IPS-18a (cell line): ENCODE measurements around the gene GALNT7.

ENCODE experiments used
- H3K27ac ChIP-seq: one replicate; pipeline ENCODE4 v1.5.1; 2013; ENCODE audit warnings: low read length
- H3K27me3 ChIP-seq: one replicate; pipeline ENCODE4 v1.6.1; 2013; ENCODE audit warnings: mild to moderate bottlenecking, low read length; ENCODE audit not compliant: control insufficient read depth, insufficient read depth
- H3K36me3 ChIP-seq: one replicate; pipeline ENCODE4 v1.6.1; 2013; ENCODE audit warnings: low read depth, low read length; ENCODE audit not compliant: control insufficient read depth
- H3K4me1 ChIP-seq: one replicate; pipeline ENCODE4 v1.6.1; 2013; ENCODE audit warnings: low read depth, low read length; ENCODE audit not compliant: control insufficient read depth
- H3K4me3 ChIP-seq: one replicate; pipeline ENCODE4 v1.5.1; 2013; ENCODE audit warnings: low read length
- H3K9ac ChIP-seq: one replicate; pipeline ENCODE4 v1.6.1; 2013; ENCODE audit warnings: mild to moderate bottlenecking, low read length, moderate library complexity
- H3K9me3 ChIP-seq: one replicate; pipeline ENCODE4 v1.6.1; 2013; ENCODE audit warnings: low read depth, low read length; ENCODE audit not compliant: control insufficient read depth

The GALNT7 gene

GRCh38 chr4:173318240-173318639 lies 149.6 kb downstream of the GALNT7 start:
- Histone ChIP-seq H3K9ac (no peak overlapping the region), H3K36me3 (peaks cover 45% of the 10 kb centered on the region), H3K27me3 (no peaks in the 10 kb centered on the region), H3K4me3 (no peak overlapping the region), H3K27ac (no peak overlapping the region), H3K4me1 (peaks cover 22% of the 10 kb centered on the region), H3K9me3 (no peaks in the 10 kb centered on the region)

- peaks cover 22% of the 10 kb centered on the region for H3K4me1 ChIP-seq
- H3K36me3 ChIP-seq = peaks cover 49% of the 10 kb centered on the region
- H3K4me3 ChIP-seq = no peak overlapping the region
- no peaks in the 10 kb centered on the region for H3K27me3 ChIP-seq
- H3K9ac ChIP-seq = no peak overlapping the region
- H3K9me3 ChIP-seq = no peaks in the 10 kb centered on the region
- H3K27ac ChIP-seq = no peak overlapping the region
Observed at GRCh38 chr4:173318648-173319211, 150.1 kb downstream of the GALNT7 start.

GRCh38 chr4:173319696-173320095 lies 151.1 kb downstream of the GALNT7 start:
- H3K4me3 ChIP-seq = no peak overlapping the region
- H3K9me3 ChIP-seq = no peaks in the 10 kb centered on the region
- peaks cover 48% of the 10 kb centered on the region for H3K36me3 ChIP-seq
- H3K27ac ChIP-seq = no peak overlapping the region
- peaks cover 22% of the 10 kb centered on the region for H3K4me1 ChIP-seq
- no peaks in the 10 kb centered on the region for H3K27me3 ChIP-seq
- H3K9ac ChIP-seq = no peak overlapping the region

GRCh38 chr4:173325007-173325736 lies 156.6 kb downstream of the GALNT7 start:
- Histone ChIP-seq H3K27me3 (no peaks in the 10 kb centered on the region), H3K9me3 (no peaks in the 10 kb centered on the region), H3K4me1 (no peaks in the 10 kb centered on the region), H3K4me3 (no peak overlapping the region), H3K36me3 (peaks cover 60% of the 10 kb centered on the region), H3K27ac (no peak overlapping the region), H3K9ac (no peak overlapping the region)

GRCh38 chr4:173328236-173328901 lies 159.8 kb downstream of the GALNT7 start:
- Histone ChIP-seq H3K27ac (no peak overlapping the region), H3K9ac (no peak overlapping the region), H3K4me1 (peaks cover 10% of the 10 kb centered on the region), H3K36me3 (peaks cover 62% of the 10 kb centered on the region), H3K9me3 (no peaks in the 10 kb centered on the region), H3K27me3 (no peaks in the 10 kb centered on the region), H3K4me3 (no peak overlapping the region)

GRCh38 chr4:173330590-173330989 lies 162.0 kb downstream of the GALNT7 start:
- Histone ChIP-seq H3K9me3 (no peaks in the 10 kb centered on the region), H3K4me3 (no peak overlapping the region), H3K27me3 (no peaks in the 10 kb centered on the region), H3K9ac (no peak overlapping the region), H3K4me1 (peaks cover 12% of the 10 kb centered on the region), H3K27ac (no peak overlapping the region), H3K36me3 (peaks cover 48% of the 10 kb centered on the region)

GRCh38 chr4:173332021-173332487 lies 163.4 kb downstream of the GALNT7 start:
- peak overlapping the region; percentile 72 for H3K4me3 ChIP-seq
- no peak overlapping the region for H3K9ac ChIP-seq
- H3K36me3 ChIP-seq = peaks cover 48% of the 10 kb centered on the region
- no peak overlapping the region for H3K27ac ChIP-seq
- H3K4me1 ChIP-seq = peaks cover 17% of the 10 kb centered on the region
- no peaks in the 10 kb centered on the region for H3K9me3 ChIP-seq
- H3K27me3 ChIP-seq = no peaks in the 10 kb centered on the region

GRCh38 chr4:173332963-173333657 lies 164.5 kb downstream of the GALNT7 start:
- Histone ChIP-seq H3K9me3 (no peaks in the 10 kb centered on the region), H3K27ac (no peak overlapping the region), H3K4me3 (peak overlapping the region; percentile 72), H3K4me1 (peaks cover 17% of the 10 kb centered on the region), H3K27me3 (no peaks in the 10 kb centered on the region), H3K9ac (peak overlapping the region; percentile 99), H3K36me3 (peaks cover 47% of the 10 kb centered on the region)

- peak overlapping the region; percentile 72 for H3K4me3 ChIP-seq
- peaks cover 17% of the 10 kb centered on the region for H3K4me1 ChIP-seq
- peak overlapping the region; percentile 99 for H3K9ac ChIP-seq
- H3K27ac ChIP-seq = peak overlapping the region; percentile 95
- H3K36me3 ChIP-seq = peaks cover 42% of the 10 kb centered on the region
- no peaks in the 10 kb centered on the region for H3K9me3 ChIP-seq
- no peaks in the 10 kb centered on the region for H3K27me3 ChIP-seq
Observed at GRCh38 chr4:173333658-173334084, 165.1 kb downstream of the GALNT7 start.

- peak within 1 kb of the TSS; percentile 72 for H3K4me3 ChIP-seq
- H3K27ac ChIP-seq = peak within 1 kb of the TSS; percentile 95
- peaks cover 17% of the 10 kb centered on the region for H3K4me1 ChIP-seq
- H3K9ac ChIP-seq = peak within 1 kb of the TSS; percentile 99
- H3K27me3 ChIP-seq = no peaks in the 10 kb centered on the region
- H3K9me3 ChIP-seq = no peaks in the 10 kb centered on the region
- H3K36me3 ChIP-seq = peaks cover 38% of the 10 kb centered on the region
Observed at GRCh38 chr4:173334085-173334890, 165.7 kb downstream of the GALNT7 start, which contains the start of gene HMGB2. Gene HMGB2, minus strand, starts transcription at chr4:173334358. Its CDS starts 709 bp downstream, at chr4:173333649.
